HEK293 (cell line): ENCODE data around the gene ACTG1.

ENCODE experiments used
- EGR2 ChIP-seq: fragments of 450-650 bp; formaldehyde crosslinking; IDR thresholded peaks from 2 replicates; pipeline ENCODE4 v1.5.1; 2016; ENCODE audit warnings: low read depth, missing biosample characterization, missing genetic modification characterization
- MZF1 ChIP-seq: fragments of 450-650 bp; formaldehyde crosslinking; IDR thresholded peaks from 2 replicates; pipeline ENCODE4 v1.5.1; 2017; ENCODE audit warnings: missing biosample characterization, missing genetic modification characterization, borderline replicate concordance
- SP7 ChIP-seq: fragments of 450-650 bp; formaldehyde crosslinking; IDR thresholded peaks from 2 replicates; pipeline ENCODE4 v1.5.1; 2016; ENCODE audit warnings: missing biosample characterization, missing genetic modification characterization
- ZBTB10 ChIP-seq: fragments of 450-650 bp; formaldehyde crosslinking; IDR thresholded peaks from 2 replicates; pipeline ENCODE4 v1.5.1; 2016; ENCODE audit warnings: missing biosample characterization, missing genetic modification characterization
- ZBTB44 ChIP-seq: fragments of 450-650 bp; IDR thresholded peaks from 2 replicates; pipeline ENCODE4 v1.5.1; 2018; ENCODE audit warnings: missing biosample characterization, mild to moderate bottlenecking, missing genetic modification characterization
- ZBTB7A ChIP-seq: fragments of 450-650 bp; formaldehyde crosslinking; IDR thresholded peaks from 2 replicates; pipeline ENCODE4 v1.5.1; 2016; ENCODE audit warnings: low read depth, missing biosample characterization, missing genetic modification characterization
- ZBTB8A ChIP-seq: fragments of 450-650 bp; formaldehyde crosslinking; IDR thresholded peaks from 2 replicates; pipeline ENCODE4 v1.5.1; 2016; ENCODE audit warnings: missing biosample characterization, missing genetic modification characterization
- ZNF132 ChIP-seq: fragments of 450-650 bp; formaldehyde crosslinking; IDR thresholded peaks from 2 replicates; pipeline ENCODE4 v1.5.1; 2017; ENCODE audit warnings: missing biosample characterization, missing genetic modification characterization, borderline replicate concordance
- ZNF133 ChIP-seq: fragments of 450-650 bp; formaldehyde crosslinking; IDR thresholded peaks from 2 replicates; pipeline ENCODE4 v1.5.1; 2016; ENCODE audit warnings: missing biosample characterization, missing genetic modification characterization
- ZNF140 ChIP-seq: fragments of 450-650 bp; formaldehyde crosslinking; IDR thresholded peaks from 2 replicates; pipeline ENCODE4 v1.5.1; 2016; ENCODE audit warnings: missing biosample characterization, missing genetic modification characterization
- ZNF146 ChIP-seq: fragments of 450-650 bp; formaldehyde crosslinking; IDR thresholded peaks from 2 replicates; pipeline ENCODE4 v1.5.1; 2016; ENCODE audit warnings: missing biosample characterization, missing genetic modification characterization
- ZNF26 ChIP-seq: fragments of 450-650 bp; formaldehyde crosslinking; IDR thresholded peaks from 2 replicates; pipeline ENCODE4 v1.5.1; 2016; ENCODE audit warnings: missing biosample characterization, missing genetic modification characterization
- ZNF280D ChIP-seq: fragments of 450-650 bp; formaldehyde crosslinking; IDR thresholded peaks from 2 replicates; pipeline ENCODE4 v1.5.1; 2016; ENCODE audit warnings: missing biosample characterization, missing genetic modification characterization
- ZNF394 ChIP-seq: fragments of 450-650 bp; formaldehyde crosslinking; IDR thresholded peaks from 2 replicates; pipeline ENCODE4 v1.5.1; 2016; ENCODE audit warnings: missing biosample characterization, missing genetic modification characterization, mild to moderate bottlenecking, moderate library complexity, borderline replicate concordance
- ZNF423 ChIP-seq: fragments of 450-650 bp; formaldehyde crosslinking; IDR thresholded peaks from 2 replicates; pipeline ENCODE4 v1.5.1; 2016; ENCODE audit warnings: missing biosample characterization, missing genetic modification characterization
- ZNF473 ChIP-seq: fragments of 450-650 bp; formaldehyde crosslinking; IDR thresholded peaks from 2 replicates; pipeline ENCODE4 v1.5.1; 2017; ENCODE audit warnings: missing biosample characterization, missing genetic modification characterization
- ZNF548 ChIP-seq: fragments of 450-650 bp; formaldehyde crosslinking; IDR thresholded peaks from 2 replicates; pipeline ENCODE4 v1.5.1; 2016; ENCODE audit warnings: missing biosample characterization, missing genetic modification characterization
- ZNF626 ChIP-seq: fragments of 450-650 bp; sonication (Bioruptor Pico); formaldehyde crosslinking; IDR thresholded peaks from 2 replicates; pipeline ENCODE4 v1.5.1; 2018; ENCODE audit warnings: missing biosample characterization, missing genetic modification characterization, inconsistent platforms
- ZNF639 ChIP-seq: fragments of 450-650 bp; formaldehyde crosslinking; IDR thresholded peaks from 2 replicates; pipeline ENCODE4 v1.5.1; 2016; ENCODE audit warnings: missing biosample characterization, missing genetic modification characterization
- ZNF664 ChIP-seq: fragments of 450-650 bp; formaldehyde crosslinking; IDR thresholded peaks from 2 replicates; pipeline ENCODE4 v1.5.1; 2016; ENCODE audit warnings: missing biosample characterization, missing genetic modification characterization
- ZNF701 ChIP-seq: fragments of 450-650 bp; formaldehyde crosslinking; IDR thresholded peaks from 2 replicates; pipeline ENCODE4 v1.5.1; 2016; ENCODE audit warnings: missing biosample characterization, missing genetic modification characterization
- ZNF747 ChIP-seq: fragments of 450-650 bp; formaldehyde crosslinking; IDR thresholded peaks from 2 replicates; pipeline ENCODE4 v1.5.1; 2016; ENCODE audit warnings: missing biosample characterization, missing genetic modification characterization
- ZNF837 ChIP-seq: fragments of 450-650 bp; formaldehyde crosslinking; IDR thresholded peaks from 2 replicates; pipeline ENCODE4 v1.5.1; 2016; ENCODE audit warnings: missing biosample characterization, missing genetic modification characterization
- ZNF843 ChIP-seq: fragments of 450-650 bp; formaldehyde crosslinking; IDR thresholded peaks from 2 replicates; pipeline ENCODE4 v1.5.1; 2016; ENCODE audit warnings: missing biosample characterization, missing genetic modification characterization
- ZSCAN18 ChIP-seq: fragments of 450-650 bp; formaldehyde crosslinking; IDR thresholded peaks from 2 replicates; pipeline ENCODE4 v1.5.1; 2016; ENCODE audit warnings: missing biosample characterization, missing genetic modification characterization
- ZSCAN23 ChIP-seq: fragments of 450-650 bp; formaldehyde crosslinking; IDR thresholded peaks from 2 replicates; pipeline ENCODE4 v1.5.1; 2016; ENCODE audit warnings: missing biosample characterization, missing genetic modification characterization

ACTG1 gene

GRCh38 chr17:81553616-81554181, 41.1 kb upstream of the ACTG1 start (continued):
- peak; percentile 93 for TF ChIP-seq EGR2 (tag by site-specific recombination)
- TF ChIP-seq ZNF473 (tag by site-specific recombination), result no peak
- no peak for TF ChIP-seq ZNF133 (tag by site-specific recombination)
- no peak for TF ChIP-seq MZF1 (tag by site-specific recombination)
- TF ChIP-seq ZNF747 (tag by site-specific recombination), result no peak
- peak; percentile 66; the same call in 1 of the 2 replicates for TF ChIP-seq ZNF394
- TF ChIP-seq ZNF626, result no peak
- TF ChIP-seq ZNF132, result no peak
- no peak for TF ChIP-seq ZSCAN18 (tag by site-specific recombination)
- TF ChIP-seq ZNF837, result no peak
- peak; percentile 32; the same call in 1 of the 2 replicates for TF ChIP-seq ZNF639
- TF ChIP-seq ZNF843 (tag by site-specific recombination), result 0 out of 2 replicates have a peak, but pooled peaks have one; percentile 40
- TF ChIP-seq ZNF26 (tag by site-specific recombination), result no peak
- TF ChIP-seq ZNF664, result 0 out of 2 replicates have a peak, but pooled peaks have one; percentile 7
- TF ChIP-seq ZBTB44 (tag by site-specific recombination), result 0 out of 2 replicates have a peak, but pooled peaks have one; percentile 27
- TF ChIP-seq ZBTB10 (tag by site-specific recombination), result no peak
- TF ChIP-seq ZSCAN23 (tag by site-specific recombination), result 0 out of 2 replicates have a peak, but pooled peaks have one; percentile 20
- TF ChIP-seq ZNF701 (tag by site-specific recombination), result no peak
- peak; percentile 89 for TF ChIP-seq SP7 (tag by site-specific recombination)
- TF ChIP-seq ZNF423 (tag by site-specific recombination), result peak; percentile 69; the same call in 1 of the 2 replicates
- TF ChIP-seq ZBTB7A (tag by site-specific recombination), result no peak
- no peak for TF ChIP-seq ZNF146
- no peak for TF ChIP-seq ZNF548 (tag by site-specific recombination)
- TF ChIP-seq ZNF140 (tag by site-specific recombination), result no peak
- TF ChIP-seq ZNF280D (tag by site-specific recombination), result no peak
- TF ChIP-seq ZBTB8A (tag by site-specific recombination), result peak; percentile 81
